SH-SY5Y (cell line): ENCODE results near the gene KCNJ6.

Experiments used
- GATA2 ChIP-seq: IDR thresholded peaks from 2 replicates; pipeline ENCODE4 v1.6.1; 2011; ENCODE audit warnings: mild to moderate bottlenecking, low read depth, low read length
- GATA3 ChIP-seq: IDR thresholded peaks from 2 replicates; pipeline ENCODE4 v1.6.1; 2011; ENCODE audit warnings: low read depth, mild to moderate bottlenecking, low read length, moderate library complexity

GRCh38 chr21:37582590-37582989 lies 333.7 kb downstream of the KCNJ6 start:
- TF ChIP-seq GATA3 (no peak), GATA2 (no peak)
